Retinal pigment epithelial cell (primary cell): Measurements from ENCODE around the gene SORBS1.
A peak's percentile ranks its signal among the peaks of the same experiment; 100 is the strongest.

Experiments used
- DNase-seq: peaks from one replicate; pipeline ENCODE4 v3.0.0-alpha.2; 2010; ENCODE audit warnings: low read depth
- H3K4me3 ChIP-seq: 2 replicates; pipeline ENCODE4 v1.5.1; 2011; ENCODE audit warnings: mild to moderate bottlenecking, low read length, control low read depth, moderate library complexity
- CTCF ChIP-seq: conservative IDR thresholded peaks from 2 replicates; pipeline ENCODE4 v1.5.1; 2011; ENCODE audit warnings: low read depth, low read length, control low read depth, inconsistent platforms

Gene SORBS1

GRCh38 chr10:95573964-95574604 is 12.9 kb upstream of the SORBS1 start:
- H3K4me3 ChIP-seq = no peak overlapping the region
- TF ChIP-seq CTCF = no peak
- DNase-seq = peak; percentile 11

- no peak for TF ChIP-seq CTCF
- no peak for DNase-seq
- H3K4me3 ChIP-seq = no peak overlapping the region
These were observed 12.4 kb upstream of the SORBS1 start for GRCh38 chr10:95573527-95573926.

GRCh38 chr10:95572131-95572820 is 11.1 kb upstream of the SORBS1 start:
- DNase-seq = no peak
- no peak overlapping the region for H3K4me3 ChIP-seq
- no peak for TF ChIP-seq CTCF

- no peak overlapping the region for H3K4me3 ChIP-seq
- no peak for TF ChIP-seq CTCF
- DNase-seq = no peak
These were observed 10.2 kb upstream of the SORBS1 start for GRCh38 chr10:95571390-95571789.

GRCh38 chr10:95569368-95569767 is 8.2 kb upstream of the SORBS1 start:
- DNase-seq = no peak
- no peak overlapping the region for H3K4me3 ChIP-seq
- TF ChIP-seq CTCF = no peak

GRCh38 chr10:95567903-95568630 is 6.9 kb upstream of the SORBS1 start:
- H3K4me3 ChIP-seq = no peak overlapping the region
- no peak for TF ChIP-seq CTCF
- no peak for DNase-seq
